ENCODE data around the gene CENPS.

The CENPS gene

GRCh38 chr1:10429868-10430215, 391 bp upstream of the CENPS start:
- no peaks in the 10 kb centered on the region for H3K27me3 ChIP-seq (ENCODE audit: insufficient read depth, poor library complexity, severe bottlenecking)
- peak in 1 of 2 experiments; percentile 51 for DNase-seq (ENCODE audit: low read depth in 1 of 2, low spot score in 1 of 2)
- H3K27ac ChIP-seq (replicated peaks) = peak overlapping the region; percentile 82
- TF ChIP-seq REST (IDR thresholded peaks at IDR 0.05; ENCODE audit: insufficient replicate concordance, low read depth) (no peak), SPI1 (IDR thresholded peaks at IDR 0.05; ENCODE audit: borderline replicate concordance, low read depth) (no peak; the same call in 1 of the 2 replicates), GABPA (IDR thresholded peaks at IDR 0.05; ENCODE audit: low read depth) (no peak), CTCF (IDR thresholded peaks at IDR 0.05; ENCODE audit: insufficient read depth, low read length) (no peak), POLR2AphosphoS5 (IDR thresholded peaks at IDR 0.05; ENCODE audit: low read depth) (no peak)
- peak overlapping the region; percentile 98 for H3K4me3 ChIP-seq (replicated peaks; ENCODE audit: insufficient read depth, low read length)

GRCh38 chr1:10431070-10431730, 967 bp downstream of the CENPS start:
- Histone ChIP-seq H3K4me3 (replicated peaks; ENCODE audit: insufficient read depth, low read length) (peak overlapping the region; percentile 98), H3K27me3 (ENCODE audit: insufficient read depth, poor library complexity, severe bottlenecking) (no peaks in the 10 kb centered on the region), H3K27ac (replicated peaks) (peak overlapping the region; percentile 82)
- TF ChIP-seq GABPA (IDR thresholded peaks at IDR 0.05; ENCODE audit: low read depth) = no peak
- no peak for TF ChIP-seq REST (IDR thresholded peaks at IDR 0.05; ENCODE audit: insufficient replicate concordance, low read depth)
- TF ChIP-seq POLR2AphosphoS5 (IDR thresholded peaks at IDR 0.05; ENCODE audit: low read depth) = no peak
- no peak for TF ChIP-seq CTCF (IDR thresholded peaks at IDR 0.05; ENCODE audit: insufficient read depth, low read length)
- TF ChIP-seq SPI1 (IDR thresholded peaks at IDR 0.05; ENCODE audit: borderline replicate concordance, low read depth) = no peak
- peak in 1 of 2 experiments; percentile 25 for DNase-seq (ENCODE audit: low read depth in 1 of 2, low spot score in 1 of 2)

GRCh38 chr1:10432910-10433700, 2.9 kb downstream of the CENPS start:
- Histone ChIP-seq H3K4me3 (replicated peaks; ENCODE audit: insufficient read depth, low read length) (no peak overlapping the region), H3K27me3 (ENCODE audit: insufficient read depth, poor library complexity, severe bottlenecking) (no peaks in the 10 kb centered on the region), H3K27ac (replicated peaks) (no peak overlapping the region)
- DNase-seq (ENCODE audit: low read depth in 1 of 2, low spot score in 1 of 2) = no peak
- no peak for TF ChIP-seq REST (IDR thresholded peaks at IDR 0.05; ENCODE audit: insufficient replicate concordance, low read depth)
- no peak for TF ChIP-seq SPI1 (IDR thresholded peaks at IDR 0.05; ENCODE audit: borderline replicate concordance, low read depth)
- TF ChIP-seq POLR2AphosphoS5 (IDR thresholded peaks at IDR 0.05; ENCODE audit: low read depth) = no peak
- no peak for TF ChIP-seq CTCF (IDR thresholded peaks at IDR 0.05; ENCODE audit: insufficient read depth, low read length)
- TF ChIP-seq GABPA (IDR thresholded peaks at IDR 0.05; ENCODE audit: low read depth) = no peak

Measured in HL-60 (cell line).